Stromal cell of bone marrow (primary cell): ENCODE measurements around the gene CD9.
"Not testable (repeated sequence)": the region's sequence is repeated elsewhere in the genome, so short reads cannot be mapped to it uniquely, and the experiment has no call there.

ENCODE experiments used
- DNase-seq: peaks from one replicate; pipeline ENCODE4 v3.0.0-alpha.2; 2012; ENCODE audit warnings: low read depth

The CD9 gene, protein sequence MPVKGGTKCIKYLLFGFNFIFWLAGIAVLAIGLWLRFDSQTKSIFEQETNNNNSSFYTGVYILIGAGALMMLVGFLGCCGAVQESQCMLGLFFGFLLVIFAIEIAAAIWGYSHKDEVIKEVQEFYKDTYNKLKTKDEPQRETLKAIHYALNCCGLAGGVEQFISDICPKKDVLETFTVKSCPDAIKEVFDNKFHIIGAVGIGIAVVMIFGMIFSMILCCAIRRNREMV

GRCh38 chr12:6200256-6201212 lies at the start of gene CD9:
Gene CD9, plus strand, starts transcription at chr12:6200400. Its CDS starts 100 bp downstream, at chr12:6200500.
- no peak for DNase-seq

GRCh38 chr12:6154730-6155459 lies 45.3 kb upstream of the CD9 start:
- DNase-seq: no peak

DNA sequence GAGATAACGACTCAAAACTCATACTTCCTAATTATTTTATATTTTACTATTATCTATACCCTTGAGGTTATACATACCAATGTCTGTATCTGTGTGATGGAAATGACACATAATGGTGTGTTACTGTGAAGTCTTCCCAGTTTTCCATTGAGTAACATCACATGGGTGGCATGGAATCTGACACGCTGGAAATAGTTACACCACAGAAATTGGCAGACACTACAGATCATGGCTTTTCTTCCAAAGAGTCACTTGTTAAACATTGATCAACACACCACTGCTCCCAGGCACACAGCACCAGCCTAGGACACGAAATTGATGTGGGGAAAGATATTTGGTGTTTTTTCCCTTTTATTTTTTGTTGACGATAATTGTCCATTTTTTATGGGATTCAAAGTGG lies 42.7 kb upstream of the CD9 start:
- DNase-seq: no peak

- no peak for DNase-seq
These were observed 41.9 kb upstream of the CD9 start for GRCh38 chr12:6158255-6158654.

DNA sequence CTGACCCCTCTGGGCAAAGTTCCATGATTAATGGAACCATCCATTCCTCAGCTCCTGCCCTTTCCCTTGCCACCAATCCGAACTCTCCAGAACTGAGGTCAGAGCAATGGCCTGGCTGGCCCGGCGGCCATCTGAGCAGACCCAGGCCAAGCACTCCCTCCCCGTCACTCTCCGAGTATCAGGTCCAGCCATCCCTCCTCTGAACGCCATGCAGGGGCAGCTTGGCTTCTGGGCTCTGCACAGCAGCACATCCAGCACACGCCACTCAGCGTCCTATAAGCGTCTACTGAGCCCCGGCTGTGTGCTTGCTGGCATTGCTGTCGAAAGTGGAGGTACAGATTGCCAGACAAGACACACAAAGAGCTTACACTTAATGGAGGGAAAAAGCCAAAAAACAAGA lies 41.5 kb upstream of the CD9 start:
- DNase-seq: no peak

DNA sequence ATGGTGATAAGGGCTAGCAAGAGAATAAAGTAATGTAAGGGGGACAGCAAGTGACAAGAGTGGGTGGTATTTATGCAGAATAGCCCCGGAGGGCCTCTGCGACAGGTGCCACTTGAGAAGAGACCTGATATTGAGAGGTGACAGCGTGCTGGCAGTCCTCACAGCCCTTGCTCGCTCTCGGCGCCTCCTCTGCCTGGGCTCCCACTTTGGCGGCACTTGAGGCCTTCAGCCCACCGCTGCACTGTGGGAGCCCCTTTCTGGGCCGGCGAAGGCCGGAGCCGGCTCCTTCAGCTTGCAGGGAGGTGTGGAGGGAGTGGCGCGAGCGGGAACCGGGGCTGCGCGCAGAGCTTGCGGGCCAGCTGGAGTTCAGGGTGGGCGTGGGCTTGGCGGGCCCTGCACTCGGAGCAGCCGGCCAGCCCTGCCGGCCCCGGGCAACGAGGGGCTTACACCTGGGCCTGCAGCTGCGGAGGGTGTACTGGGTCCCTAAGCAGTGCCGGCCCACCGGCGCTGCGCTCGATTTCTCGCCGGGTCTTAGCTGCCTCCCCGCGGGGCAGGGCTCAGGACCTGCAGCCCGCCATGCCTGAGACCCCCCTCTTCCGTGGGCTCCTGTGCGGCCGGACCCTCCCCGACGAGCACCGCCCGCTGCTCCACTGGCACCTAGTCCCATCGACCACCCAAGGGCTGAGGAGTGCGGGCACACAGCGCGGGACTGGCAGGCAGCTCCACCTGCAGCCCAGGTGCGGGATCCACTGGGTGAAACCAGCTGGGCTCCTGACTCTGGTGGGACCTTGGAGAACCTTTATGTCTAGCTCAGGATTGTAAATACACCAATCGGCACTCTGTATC lies 40.8 kb upstream of the CD9 start:
- not testable (repeated sequence) for DNase-seq

DNA sequence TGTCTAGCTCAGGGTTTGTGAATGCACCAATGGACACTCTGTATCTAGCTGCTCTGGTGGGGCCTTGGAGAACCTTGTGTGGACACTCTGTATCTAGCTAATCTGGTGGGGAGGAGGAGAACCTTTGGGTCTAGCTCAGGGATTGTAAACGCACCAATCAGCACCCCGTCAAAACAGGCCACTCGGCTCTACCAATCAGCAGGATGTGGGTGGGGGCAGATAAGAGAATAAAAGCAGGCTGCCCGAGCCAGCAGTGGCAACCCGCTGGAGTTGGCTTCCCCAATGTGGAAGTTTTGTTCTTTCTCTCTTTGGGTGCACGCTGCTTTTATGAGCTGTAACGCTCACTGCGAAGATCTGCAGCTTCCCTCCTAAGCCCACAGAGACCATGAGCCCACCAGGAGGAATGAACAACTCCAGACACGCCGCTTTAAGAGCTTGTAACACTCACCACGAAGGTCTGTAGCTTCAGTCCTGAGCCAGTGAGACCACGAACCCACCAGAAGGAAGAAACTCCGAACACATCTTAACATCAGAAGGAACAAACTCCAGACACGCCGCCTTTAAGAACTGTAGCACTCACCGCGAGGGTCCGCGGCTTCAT lies 40.1 kb upstream of the CD9 start:
- not testable (repeated sequence) for DNase-seq

GRCh38 chr12:6161124-6161882 lies 38.9 kb upstream of the CD9 start:
- DNase-seq: no peak

DNA sequence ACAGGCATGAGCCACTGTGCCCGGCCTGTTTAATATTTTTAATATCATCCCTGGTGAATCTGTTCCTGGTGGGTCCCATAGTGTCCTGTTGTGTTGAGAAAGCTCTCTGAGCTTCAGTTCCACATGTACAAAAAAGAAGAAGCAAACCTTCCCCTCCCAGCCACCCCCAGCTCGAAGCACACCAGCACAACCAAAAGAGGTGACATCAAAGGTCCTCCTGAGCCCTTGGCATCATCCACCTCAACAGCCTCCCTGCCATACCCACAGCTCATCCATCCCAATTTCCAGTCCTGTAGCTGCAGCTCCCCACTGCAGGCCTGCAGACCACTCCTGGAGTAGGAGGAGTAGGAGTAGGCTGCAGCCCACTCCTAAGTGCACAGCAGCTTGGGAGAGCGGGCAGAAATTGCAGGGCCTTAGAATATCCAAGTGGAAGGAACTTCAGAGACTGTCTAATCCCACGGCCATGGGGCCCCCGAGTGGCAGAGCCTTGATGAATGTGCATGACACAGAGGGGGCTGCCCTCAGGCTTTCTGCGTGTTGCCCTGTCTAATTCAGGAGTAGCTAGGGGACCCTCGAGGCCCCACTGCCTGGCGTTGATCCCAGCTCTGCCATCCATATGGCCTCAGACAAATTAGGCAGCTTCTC lies 36.7 kb upstream of the CD9 start:
- DNase-seq: no peak

DNA sequence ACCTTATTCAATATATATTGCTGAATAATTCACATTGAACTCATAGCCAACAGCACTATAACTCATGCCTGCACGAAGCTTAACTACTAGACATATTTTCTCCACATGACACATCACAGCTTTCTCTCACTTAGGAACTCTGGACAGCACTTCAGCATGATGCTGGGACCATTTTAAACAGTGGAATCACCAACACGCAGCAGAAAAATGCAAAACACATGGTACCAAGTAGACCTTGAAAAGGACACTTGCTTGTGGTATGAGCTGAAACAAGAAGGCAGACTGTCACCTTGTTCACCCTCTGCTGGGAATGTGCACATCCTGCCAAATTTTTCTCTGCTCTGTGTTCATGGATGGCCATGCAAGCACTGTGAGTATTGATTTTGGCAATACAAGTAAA lies 34.8 kb upstream of the CD9 start:
- DNase-seq: no peak

DNA sequence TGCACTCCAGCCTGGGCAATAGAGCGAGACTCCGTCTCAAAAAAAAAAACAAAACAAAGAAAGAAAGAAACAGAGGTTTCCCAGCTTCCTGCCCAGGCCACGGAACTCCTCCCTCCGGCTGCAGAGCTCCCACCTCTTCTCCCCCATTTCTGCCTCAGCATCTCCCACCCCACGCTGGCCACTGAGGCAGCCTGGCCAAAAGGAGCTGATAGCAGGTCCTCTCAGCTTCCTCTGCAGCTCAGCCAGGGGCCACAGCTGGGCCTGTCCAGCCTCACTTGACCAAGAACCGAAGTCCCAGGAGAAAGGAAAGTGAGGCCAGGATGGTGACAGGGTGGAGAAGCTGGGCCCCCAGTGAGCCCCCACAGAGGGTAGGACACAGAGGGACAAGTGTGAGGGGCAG lies 33.4 kb upstream of the CD9 start:
- no peak for DNase-seq

- DNase-seq: peak; percentile 96
These were observed 32.6 kb upstream of the CD9 start for GRCh38 chr12:6167327-6168280.

- DNase-seq: no peak
These were observed 28.7 kb upstream of the CD9 start for GRCh38 chr12:6171409-6172015.

DNA sequence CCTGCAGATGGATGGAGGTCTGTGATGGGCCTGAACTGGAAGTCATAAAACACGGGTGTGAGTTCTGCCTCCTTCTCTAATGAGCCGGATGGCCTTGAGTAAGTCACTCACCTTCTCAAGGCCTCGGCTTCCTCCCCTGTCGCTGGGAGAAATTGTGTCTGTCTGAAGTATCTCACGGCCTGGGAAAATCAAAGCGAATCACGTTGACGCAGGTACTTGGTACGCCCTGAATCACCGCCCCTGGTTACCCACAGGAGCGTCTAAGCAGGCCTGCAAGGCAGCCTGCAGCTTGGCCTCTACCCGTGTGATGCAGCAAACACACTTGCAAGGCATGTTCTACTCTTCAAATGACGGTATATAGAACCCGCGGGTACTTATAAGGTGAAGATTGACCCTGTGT lies 28.1 kb upstream of the CD9 start:
- DNase-seq: no peak

DNA sequence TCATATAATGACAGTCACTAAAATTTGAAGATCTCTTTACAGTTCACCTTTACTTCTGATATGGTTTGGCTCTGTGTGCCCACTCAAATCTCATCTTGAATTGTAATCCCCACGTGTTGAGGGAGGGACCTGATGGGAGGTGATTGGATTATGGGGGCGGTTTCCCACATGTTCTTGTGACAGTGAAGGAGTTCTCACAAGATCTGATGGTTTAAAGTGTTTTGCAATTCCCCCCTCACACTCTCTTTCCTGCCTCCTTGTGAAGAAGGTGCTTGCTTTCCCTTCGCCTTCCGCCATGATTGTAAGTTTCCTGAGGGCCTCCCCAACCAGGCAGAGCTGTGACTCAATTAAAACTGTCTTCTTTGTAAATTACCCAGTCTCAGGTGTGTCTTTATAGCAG lies 27.3 kb upstream of the CD9 start:
- DNase-seq: no peak

DNA sequence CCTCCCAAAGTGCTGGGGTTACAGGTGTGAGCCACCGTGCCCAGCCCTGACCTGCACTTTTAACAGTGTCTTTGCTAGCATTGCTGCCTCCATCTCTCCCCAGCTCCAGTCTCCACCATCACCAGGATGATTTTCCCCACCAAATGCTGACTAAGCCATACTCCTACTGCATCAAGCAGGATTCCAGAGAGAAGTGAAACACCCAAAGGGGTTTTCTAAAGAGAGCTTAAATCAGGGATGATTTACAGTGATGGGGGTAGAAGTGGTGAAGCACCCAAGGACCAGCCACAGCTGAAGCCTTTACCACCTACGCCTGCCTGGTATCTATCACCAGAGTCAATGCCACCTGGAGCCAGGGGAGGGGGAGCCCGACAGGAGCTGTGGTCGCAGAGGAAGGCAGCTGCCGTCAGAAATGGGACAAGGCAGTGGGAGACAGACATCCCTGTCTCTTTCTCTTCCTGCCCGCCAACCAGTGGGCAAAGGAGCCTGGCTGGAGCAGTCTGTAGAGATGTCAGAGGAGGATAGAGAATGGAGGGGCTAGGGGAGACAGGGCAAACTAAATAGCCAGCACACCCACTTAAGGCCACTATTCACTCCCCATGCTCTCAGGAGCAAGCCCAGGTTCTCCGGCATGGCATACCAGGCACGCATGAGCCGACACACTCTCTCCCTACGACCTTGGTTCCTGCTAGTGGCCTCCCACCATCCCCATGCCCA lies 22.4 kb upstream of the CD9 start:
- no peak for DNase-seq

DNA sequence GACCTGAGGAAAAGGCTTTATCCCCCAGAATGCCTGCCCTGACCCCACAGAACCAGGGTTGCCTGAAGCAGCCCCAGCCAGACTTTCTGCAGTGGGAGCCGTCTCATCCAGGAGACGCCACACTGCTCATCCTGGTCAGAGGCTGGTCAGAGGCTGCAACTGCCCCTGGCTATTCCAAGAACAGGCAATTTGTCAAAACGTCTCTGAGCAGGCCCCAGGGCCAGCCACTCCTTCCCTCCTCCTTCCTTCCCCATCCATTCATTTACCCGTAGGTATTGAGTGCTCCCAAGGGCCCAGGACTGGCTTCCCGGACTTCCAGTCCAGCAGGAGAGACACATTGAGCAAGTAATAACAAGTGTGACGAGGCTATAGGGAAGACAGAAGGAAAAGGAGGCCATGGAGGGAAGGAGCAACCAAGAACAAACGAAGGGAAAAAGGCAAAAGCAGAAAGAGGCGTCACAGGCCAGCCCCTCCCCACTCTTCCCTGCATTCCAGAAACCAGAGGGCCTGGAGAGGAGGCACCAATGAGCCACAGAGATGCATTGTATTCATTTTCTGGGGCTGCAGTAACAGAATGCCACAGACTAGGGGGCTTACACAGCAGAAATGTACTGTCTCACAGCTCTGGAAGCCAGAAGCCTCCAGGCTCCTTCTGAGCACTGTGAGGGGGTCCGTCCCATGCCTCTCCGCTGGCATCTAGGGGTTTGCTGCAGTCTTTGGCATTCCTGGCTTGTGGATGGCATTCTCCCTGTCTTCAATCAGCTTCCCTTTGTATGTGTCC lies 21.0 kb upstream of the CD9 start:
- DNase-seq: no peak
